ENCODE measurements around the gene GKAP1. TPM values are rescaled to one million over a fixed set of nuclear protein-coding genes. Genes with fewer than 3 reads are reported as not detected.
"Not testable (repeated sequence)": the region's sequence is repeated elsewhere in the genome, so short reads cannot be mapped to it uniquely, and the experiment has no call there.

Gene GKAP1
- total and polyA plus RNA-seq, 12 donors: 1.2 to 24.2 (median 6.4) TPM

DNA sequence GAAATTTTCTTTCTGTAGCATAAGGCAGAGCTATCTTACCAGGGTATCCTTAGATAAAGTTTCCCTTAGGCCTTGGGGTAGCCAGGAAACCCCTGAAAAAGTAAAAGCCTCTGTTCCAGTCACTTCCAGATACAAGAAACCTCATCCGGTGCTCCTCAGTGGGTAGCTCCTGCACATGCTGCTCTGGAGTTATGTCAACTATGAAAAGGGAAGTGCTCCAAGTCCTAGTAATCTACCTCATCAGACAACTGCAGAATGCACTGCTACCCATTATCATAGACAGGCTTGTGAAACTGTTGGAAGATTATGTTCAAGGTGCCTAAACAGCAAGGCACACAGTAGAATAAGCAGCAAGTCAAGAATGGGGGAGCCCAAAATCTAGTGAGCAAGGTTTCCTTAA, 8.4 kb downstream of the GKAP1 start:
- H3K27me3 ChIP-seq; H3K27ac ChIP-seq; H3K4me3 ChIP-seq; DNase-seq; H3K9me3 ChIP-seq (replicated peaks in 1 of 3); H3K4me1 ChIP-seq (replicated peaks in 1 of 2); H3K36me3 ChIP-seq (replicated peaks in 1 of 2); intact Hi-C loops (cut with DNase I): not testable (repeated sequence)
- 32 to 83% (median 47%) methylated on average over 1 of the region's 1 CpG for WGBS, 4 donors

DNA sequence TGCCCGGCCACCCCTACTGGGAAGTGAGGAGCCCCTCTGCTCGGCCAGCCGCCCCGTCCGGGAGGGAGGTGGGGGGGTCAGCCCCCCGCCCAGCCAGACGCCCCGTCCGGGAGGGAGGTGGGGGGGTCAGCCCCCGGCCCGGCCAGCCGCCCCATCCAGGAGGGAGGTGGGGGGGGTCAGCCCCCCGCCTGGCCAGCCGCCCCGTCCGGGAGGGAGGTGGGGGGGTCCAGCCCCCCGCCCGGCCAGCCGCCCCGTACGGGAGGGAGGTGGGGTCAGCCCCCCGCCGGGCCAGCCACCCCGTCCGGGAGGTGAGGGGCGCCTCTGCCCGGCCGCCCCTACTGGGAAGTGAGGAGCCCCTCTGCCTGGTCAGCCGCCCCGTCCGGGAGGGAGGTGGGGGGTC, 13.1 kb downstream of the GKAP1 start:
- H3K4me1 ChIP-seq (replicated peaks in 1 of 2); H3K9me3 ChIP-seq (replicated peaks in 1 of 3); H3K36me3 ChIP-seq (replicated peaks in 1 of 2); H3K4me3 ChIP-seq; H3K27ac ChIP-seq; intact Hi-C loops (cut with DNase I); H3K27me3 ChIP-seq; DNase-seq: not testable (repeated sequence)
- WGBS, 4 donors: 88 to 96% methylated on average over 13 to 31 of the region's 31 CpGs; no CpG with 5 or more reads in 2 of the 4 donors

DNA sequence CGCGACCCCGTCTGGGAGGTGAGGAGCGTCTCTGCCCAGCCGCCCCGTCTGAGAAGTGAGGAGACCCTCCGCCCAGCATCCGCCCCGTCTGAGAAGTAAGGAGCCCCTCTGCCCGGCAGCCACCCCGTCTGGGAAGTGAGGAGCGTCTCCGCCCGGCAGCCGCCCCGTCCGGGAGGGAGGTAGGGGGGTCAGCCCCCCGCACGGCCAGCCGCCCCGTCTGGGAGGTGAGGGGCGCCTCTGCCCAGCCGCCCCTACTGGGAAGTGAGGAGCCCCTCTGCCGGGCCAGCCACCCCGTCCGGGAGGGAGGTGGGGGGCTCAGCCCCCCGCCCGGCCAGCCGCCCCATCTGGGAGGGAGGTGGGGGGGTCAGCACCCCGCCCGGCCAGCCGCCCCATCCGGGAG, 13.6 kb downstream of the GKAP1 start:
- DNase-seq; intact Hi-C loops (cut with DNase I); H3K36me3 ChIP-seq (replicated peaks in 1 of 2); H3K27ac ChIP-seq; H3K27me3 ChIP-seq; H3K9me3 ChIP-seq (replicated peaks in 1 of 3); H3K4me1 ChIP-seq (replicated peaks in 1 of 2); H3K4me3 ChIP-seq: not testable (repeated sequence)
- 96 to 99% methylated on average over 22 to 29 of the region's 33 CpGs; no CpG with 5 or more reads in 2 of the 4 donors for WGBS, 4 donors

GRCh38 chr9:83800236-83801033, 17.1 kb downstream of the GKAP1 start:
- Histone ChIP-seq H3K27me3 (no peaks in the 10 kb centered on the region), H3K27ac (no peak overlapping the region), H3K4me1 (replicated peaks in 1 of 2) (peaks cover 0 to 5% of the 10 kb centered on the region in 2 donors), H3K4me3 (no peak overlapping the region), H3K36me3 (replicated peaks in 1 of 2) (peaks cover 0 to 5% of the 10 kb centered on the region in 2 donors), H3K9me3 (replicated peaks in 1 of 3) (no peaks in the 10 kb centered on the region)
- intact Hi-C loops (cut with DNase I): no loop called here
- no peak for DNase-seq
- WGBS, 4 donors: 91 to 95% (median 93%) methylated on average over 13 of the region's 13 CpGs
- TF ChIP-seq POLR2A (IDR thresholded peaks at IDR 0.05): no peak
- TF ChIP-seq, protein P1, sequence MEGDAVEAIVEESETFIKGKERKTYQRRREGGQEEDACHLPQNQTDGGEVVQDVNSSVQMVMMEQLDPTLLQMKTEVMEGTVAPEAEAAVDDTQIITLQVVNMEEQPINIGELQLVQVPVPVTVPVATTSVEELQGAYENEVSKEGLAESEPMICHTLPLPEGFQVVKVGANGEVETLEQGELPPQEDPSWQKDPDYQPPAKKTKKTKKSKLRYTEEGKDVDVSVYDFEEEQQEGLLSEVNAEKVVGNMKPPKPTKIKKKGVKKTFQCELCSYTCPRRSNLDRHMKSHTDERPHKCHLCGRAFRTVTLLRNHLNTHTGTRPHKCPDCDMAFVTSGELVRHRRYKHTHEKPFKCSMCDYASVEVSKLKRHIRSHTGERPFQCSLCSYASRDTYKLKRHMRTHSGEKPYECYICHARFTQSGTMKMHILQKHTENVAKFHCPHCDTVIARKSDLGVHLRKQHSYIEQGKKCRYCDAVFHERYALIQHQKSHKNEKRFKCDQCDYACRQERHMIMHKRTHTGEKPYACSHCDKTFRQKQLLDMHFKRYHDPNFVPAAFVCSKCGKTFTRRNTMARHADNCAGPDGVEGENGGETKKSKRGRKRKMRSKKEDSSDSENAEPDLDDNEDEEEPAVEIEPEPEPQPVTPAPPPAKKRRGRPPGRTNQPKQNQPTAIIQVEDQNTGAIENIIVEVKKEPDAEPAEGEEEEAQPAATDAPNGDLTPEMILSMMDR (IDR thresholded peaks at IDR 0.05): no peak

DNA sequence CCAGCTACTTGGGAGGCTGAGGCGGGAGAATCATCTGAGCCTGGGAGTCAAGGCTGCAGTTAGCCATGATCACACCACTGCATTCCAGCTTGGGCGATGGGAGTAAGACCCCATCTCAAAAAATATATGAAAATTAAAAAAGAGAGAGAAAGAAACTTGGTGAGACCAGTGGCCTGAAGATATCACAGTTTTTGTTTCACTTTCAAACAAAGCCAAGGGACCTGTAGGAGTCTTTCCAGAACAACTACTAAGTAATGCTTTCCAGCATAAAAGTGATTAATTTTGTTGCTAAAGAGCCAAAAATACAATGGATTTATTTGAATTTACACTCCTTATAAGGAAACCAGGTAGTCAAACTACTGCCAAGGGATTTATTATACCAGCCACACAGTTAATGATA, 23.5 kb downstream of the GKAP1 start:
- H3K4me3 ChIP-seq: no peak overlapping the region
- peaks cover 0 to 5% of the 10 kb centered on the region in 2 donors for H3K36me3 ChIP-seq (replicated peaks in 1 of 2)
- no peaks in the 10 kb centered on the region for H3K9me3 ChIP-seq (replicated peaks in 1 of 3)
- H3K27ac ChIP-seq: no peak overlapping the region
- no peaks in the 10 kb centered on the region for H3K27me3 ChIP-seq
- peaks cover 0 to 5% of the 10 kb centered on the region in 2 donors for H3K4me1 ChIP-seq (replicated peaks in 1 of 2)
- no peak for DNase-seq
- 96 to 100% (median 100%) methylated on average over 2 of the region's 2 CpGs for WGBS, 4 donors
- no peak for TF ChIP-seq POLR2A (IDR thresholded peaks at IDR 0.05)
- TF ChIP-seq, protein P1 (IDR thresholded peaks at IDR 0.05): no peak
- intact Hi-C loops (cut with DNase I): no loop called here

GRCh38 chr9:83792746-83793145, 24.8 kb downstream of the GKAP1 start:
- Histone ChIP-seq H3K27ac (no peak overlapping the region), H3K4me3 (no peak overlapping the region), H3K27me3 (no peaks in the 10 kb centered on the region), H3K36me3 (replicated peaks in 1 of 2) (peaks cover 0 to under 1% of the 10 kb centered on the region in 2 donors), H3K9me3 (replicated peaks in 1 of 3) (no peaks in the 10 kb centered on the region), H3K4me1 (replicated peaks in 1 of 2) (peaks cover 0 to 5% of the 10 kb centered on the region in 2 donors)
- TF ChIP-seq POLR2A (IDR thresholded peaks at IDR 0.05): no peak
- TF ChIP-seq, protein P1 (IDR thresholded peaks at IDR 0.05): no peak
- intact Hi-C loops (cut with DNase I): no loop called here
- 80 to 93% (median 89%) methylated on average over 1 of the region's 1 CpG for WGBS, 4 donors
- DNase-seq: no peak
